Heart left ventricle (tissue), 16 donors: ENCODE measurements around the gene NT5C2. TPM values are rescaled to one million over a fixed set of nuclear protein-coding genes. Genes with fewer than 3 reads are reported as not detected.

Experiments used
- ATAC-seq, 4 donors: fragments of 200-7000 bp; cut with Tn5 transposase; one replicate each; pipeline ENCODE4 v1.9.1; 2020 to 2022; ENCODE audit warnings: moderate library complexity in 4 of 4, mild to moderate bottlenecking in 3 of 4, moderate number of reproducible peaks in 1 of 4
- DNase-seq, 5 donors: peaks; one replicate each; pipeline ENCODE4 v3.0.0-alpha.2; 2020
- H3K27ac ChIP-seq, 12 donors: fragments of 200-600 bp; sonication (generic) in 4 of 12; one replicate each; pipeline versions ENCODE4 v1.5.0 to v1.8.0; 2016 to 2022; ENCODE audit warnings: mild to moderate bottlenecking in 2 of 12
- H3K27me3 ChIP-seq, 9 donors: fragments of 200-600 bp; sonication (generic) in 2 of 9; one replicate each; pipeline versions ENCODE4 v1.5.1 to v1.8.0; 2016 to 2022; ENCODE audit warnings: mild to moderate bottlenecking in 3 of 9
- H3K36me3 ChIP-seq, 9 donors: fragments of 200-600 bp; sonication (generic) in 2 of 9; one replicate each; pipeline versions ENCODE4 v1.5.0 to v1.8.0; 2018 to 2022; ENCODE audit warnings: mild to moderate bottlenecking in 2 of 9
- H3K4me1 ChIP-seq, 12 donors: fragments of 200-600 bp; sonication (generic) in 4 of 12; one replicate each; pipeline versions ENCODE4 v1.5.0 to v1.8.0; 2016 to 2022; ENCODE audit warnings: mild to moderate bottlenecking in 3 of 12
- H3K4me3 ChIP-seq, 12 donors: fragments of 200-600 bp; sonication (generic) in 4 of 12; one replicate each; pipeline versions ENCODE4 v1.5.0 to v1.8.0; 2017 to 2022; ENCODE audit warnings: mild to moderate bottlenecking in 9 of 12, moderate library complexity in 4 of 12
- H3K9me3 ChIP-seq, 12 donors: fragments of 200-600 bp; sonication (generic) in 4 of 12; one replicate each; pipeline versions ENCODE4 v1.5.0 to v1.8.0; 2016 to 2022; ENCODE audit warnings: mild to moderate bottlenecking in 1 of 12
- POLR2A ChIP-seq, 2 donors: fragments of 450-650 bp; IDR thresholded peaks; one replicate each; pipeline ENCODE4 v1.6.1; 2017; ENCODE audit warnings: antibody characterized with exemption in 2 of 2, mild to moderate bottlenecking in 2 of 2, moderate library complexity in 2 of 2
- WGBS, 4 donors: extraction: QIAGEN DNeasy Blood & Tissue Kit in 2 of 4; methylation state at CpG; one replicate each; pipeline versions ENCODE4 v1.1.5 to v1.1.7; 2013 to 2018; 5-methylcytosine and 5-hydroxymethylcytosine counted together
- intact Hi-C, 10 donors: fragments of 100-400 bp; cut with DNase I; formaldehyde crosslinking; loops; one replicate each; pipeline versions ENCODE4 v1.11.1 to v1.14.2; 2022
- polyA plus RNA-seq, 2 donors: library from polyadenylated mRNA; stranded (reverse); fragments of 200-250 nt; gene quantifications; one replicate each; pipeline ENCODE4 v1.2.3, GENCODE V29; 2013
- total RNA-seq, 9 donors: library from RNA; depleted of rRNA in 2 of 9; stranded (reverse); fragments of >200 nt in 2 of 9; fragmentation: NEBNext Ultra II Directional in 3 of 9; extraction: Animal tissue kit (Norgen Biotek cat#: 25700) in 3 of 9; gene quantifications; one replicate each; pipeline versions ENCODE4 v1.1.0 to v1.2.4, GENCODE V29; 2016 to 2023
- TF ChIP-seq, protein P1 (sequence below), 12 donors: fragments of 200-600 bp; sonication (generic) in 4 of 12; IDR thresholded peaks; one replicate each; pipeline versions ENCODE4 v1.5.0 to v1.8.0; 2018 to 2022; ENCODE audit warnings: antibody characterized with exemption in 12 of 12, mild to moderate bottlenecking in 5 of 12
- donor health status: ischemic (EF 13 %, LVEDD 7.1; RV severe dilation, severe dysfunction).
- donor health status: healthy with polysubstance abuse.
- donor health status: DM: no; HTN: yes; CAD: no.
- donor health status: DM: no; HTN: no; CAD: no.
- donor health status: ischemic (EF 25% LVEDD 6.9; RV normal size, moderate dysfunction).
- donor health status: ischemic (EF 25% LVEDD 5.7; RV mildly dilated, moderate dysfunction).
- donor health status: healthy.
- donor health status: DM: yes; HTN: yes; CAD: no.
- donor health status: ischemic (EF 35%, LVEDD 5.7; RV mildly dilated, moderate dysfunction).
- donor health status: nonischemic (EF 11% LVEDD 7.7; RV severe dilation, severe dysfunction).
- donor health status: DM: yes; HTN: yes; CAD: no.
- donor health status: PGD.
- donor health status: ischemic (EF 29% LVEDD 5.4; RV normal size, mild dysfunction).
- donor health status: nonischemic (EF 23%, LVEDD 6.1; RV moderate dilation, normal function).

The NT5C2 gene
- total and polyA plus RNA-seq, 11 donors: 26.2 to 70.6 (median 43.6) TPM

DNA sequence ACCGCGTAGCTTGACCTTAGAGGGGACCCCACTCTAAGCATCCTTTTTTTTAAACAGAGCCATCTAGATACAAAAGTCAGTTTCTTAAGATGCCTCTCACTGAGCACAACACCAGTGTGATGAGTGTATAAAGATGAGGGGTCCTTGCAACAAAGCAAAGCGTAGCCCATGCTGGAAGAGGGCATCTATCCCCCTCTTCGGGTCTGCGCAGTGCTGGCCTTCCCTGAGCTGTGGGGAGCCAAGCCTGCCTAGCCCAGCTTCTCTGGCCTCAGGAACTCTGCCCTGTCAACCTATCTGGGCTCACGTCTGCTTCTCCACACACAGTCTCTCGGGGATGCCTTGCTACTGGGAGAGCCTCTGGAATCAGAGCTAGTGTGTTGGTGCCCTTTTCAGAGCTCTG lies 114.0 kb downstream of the NT5C2 start:
- Histone ChIP-seq H3K36me3 (peaks cover 0 to 68% (median 33%) of the 10 kb centered on the region in 9 donors), H3K4me1 (no peaks in the 10 kb centered on the region), H3K4me3 (no peak overlapping the region), H3K27ac (no peak overlapping the region), H3K9me3 (no peaks in the 10 kb centered on the region), H3K27me3 (no peaks in the 10 kb centered on the region)
- DNase-seq: no peak
- WGBS, 4 donors: 93 to 99% (median 95%) methylated on average over 7 of the region's 7 CpGs
- no peak for ATAC-seq
- intact Hi-C loops: loop anchor here in 2 of 10 donors (10.0 kb wide), 1 partner anchor 244 kb away; the partner anchor contains the start of gene CYP17A1 (in 2 of the 2)
- TF ChIP-seq, protein P1, sequence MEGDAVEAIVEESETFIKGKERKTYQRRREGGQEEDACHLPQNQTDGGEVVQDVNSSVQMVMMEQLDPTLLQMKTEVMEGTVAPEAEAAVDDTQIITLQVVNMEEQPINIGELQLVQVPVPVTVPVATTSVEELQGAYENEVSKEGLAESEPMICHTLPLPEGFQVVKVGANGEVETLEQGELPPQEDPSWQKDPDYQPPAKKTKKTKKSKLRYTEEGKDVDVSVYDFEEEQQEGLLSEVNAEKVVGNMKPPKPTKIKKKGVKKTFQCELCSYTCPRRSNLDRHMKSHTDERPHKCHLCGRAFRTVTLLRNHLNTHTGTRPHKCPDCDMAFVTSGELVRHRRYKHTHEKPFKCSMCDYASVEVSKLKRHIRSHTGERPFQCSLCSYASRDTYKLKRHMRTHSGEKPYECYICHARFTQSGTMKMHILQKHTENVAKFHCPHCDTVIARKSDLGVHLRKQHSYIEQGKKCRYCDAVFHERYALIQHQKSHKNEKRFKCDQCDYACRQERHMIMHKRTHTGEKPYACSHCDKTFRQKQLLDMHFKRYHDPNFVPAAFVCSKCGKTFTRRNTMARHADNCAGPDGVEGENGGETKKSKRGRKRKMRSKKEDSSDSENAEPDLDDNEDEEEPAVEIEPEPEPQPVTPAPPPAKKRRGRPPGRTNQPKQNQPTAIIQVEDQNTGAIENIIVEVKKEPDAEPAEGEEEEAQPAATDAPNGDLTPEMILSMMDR (IDR thresholded peaks at IDR 0.05): no peak
- TF ChIP-seq POLR2A (IDR thresholded peaks at IDR 0.05): no peak

DNA sequence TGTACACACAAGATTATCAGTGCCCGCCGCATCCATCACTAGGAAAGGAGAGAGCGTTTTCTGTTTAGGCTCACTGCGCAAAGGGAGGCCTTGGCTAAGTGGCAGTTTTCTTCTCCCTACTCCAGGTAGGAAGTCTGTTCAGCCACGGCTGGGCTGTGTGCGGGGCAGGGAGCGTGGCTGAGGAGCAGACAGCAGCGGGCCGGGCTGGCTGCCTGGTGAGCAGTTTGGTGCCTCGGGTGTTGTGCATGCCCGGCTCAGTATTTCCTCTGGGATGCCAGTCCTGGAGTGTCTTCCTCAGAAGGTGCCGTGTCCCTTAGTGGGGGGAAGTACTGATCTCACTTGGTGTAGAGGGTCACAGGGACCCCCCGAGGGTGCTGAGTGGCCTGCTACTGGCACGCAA lies 114.4 kb downstream of the NT5C2 start:
- no peak for ATAC-seq
- Histone ChIP-seq H3K4me3 (no peak overlapping the region), H3K9me3 (no peaks in the 10 kb centered on the region), H3K27me3 (no peaks in the 10 kb centered on the region), H3K36me3 (peaks cover 0 to 65% (median 30%) of the 10 kb centered on the region in 9 donors), H3K4me1 (no peaks in the 10 kb centered on the region), H3K27ac (no peak overlapping the region)
- intact Hi-C loops: loop anchor here in 2 of 10 donors (10.0 kb wide), 1 partner anchor 244 kb away; the partner anchor contains the start of gene CYP17A1 (in 2 of the 2)
- no peak for DNase-seq
- WGBS, 4 donors: 94 to 96% (median 95%) methylated on average over 13 to 14 of the region's 14 CpGs
- TF ChIP-seq, protein P1 (IDR thresholded peaks at IDR 0.05): no peak
- no peak for TF ChIP-seq POLR2A (IDR thresholded peaks at IDR 0.05)

DNA sequence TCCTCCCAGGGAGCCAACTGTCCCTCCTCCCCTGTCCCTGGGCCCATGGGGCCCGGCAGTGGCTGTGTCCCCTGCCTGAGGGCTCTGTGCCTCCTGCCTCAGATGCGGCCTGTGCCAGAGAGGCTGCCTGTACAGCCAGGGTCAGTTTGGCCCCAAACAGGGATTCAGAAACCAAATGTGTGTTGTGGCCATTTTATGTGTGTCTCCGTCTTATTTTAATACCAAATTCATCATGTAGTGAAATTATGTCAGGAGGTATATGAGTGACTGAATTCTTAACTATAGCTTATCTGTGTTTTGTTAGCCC lies 114.8 kb downstream of the NT5C2 start:
- TF ChIP-seq, protein P1 (IDR thresholded peaks at IDR 0.05): no peak
- TF ChIP-seq POLR2A (IDR thresholded peaks at IDR 0.05): no peak
- Histone ChIP-seq H3K4me3 (no peak overlapping the region), H3K27me3 (no peaks in the 10 kb centered on the region), H3K9me3 (no peaks in the 10 kb centered on the region), H3K36me3 (peaks cover 0 to 62% (median 30%) of the 10 kb centered on the region in 9 donors), H3K27ac (no peak overlapping the region), H3K4me1 (no peaks in the 10 kb centered on the region)
- WGBS, 4 donors: 83 to 89% (median 88%) methylated on average over 3 of the region's 3 CpGs
- intact Hi-C loops: loop anchor here in 2 of 10 donors (10.0 kb wide), 1 partner anchor 243 kb away; the partner anchor contains the start of gene CYP17A1 (in 2 of the 2)
- ATAC-seq: no peak
- DNase-seq: no peak

DNA sequence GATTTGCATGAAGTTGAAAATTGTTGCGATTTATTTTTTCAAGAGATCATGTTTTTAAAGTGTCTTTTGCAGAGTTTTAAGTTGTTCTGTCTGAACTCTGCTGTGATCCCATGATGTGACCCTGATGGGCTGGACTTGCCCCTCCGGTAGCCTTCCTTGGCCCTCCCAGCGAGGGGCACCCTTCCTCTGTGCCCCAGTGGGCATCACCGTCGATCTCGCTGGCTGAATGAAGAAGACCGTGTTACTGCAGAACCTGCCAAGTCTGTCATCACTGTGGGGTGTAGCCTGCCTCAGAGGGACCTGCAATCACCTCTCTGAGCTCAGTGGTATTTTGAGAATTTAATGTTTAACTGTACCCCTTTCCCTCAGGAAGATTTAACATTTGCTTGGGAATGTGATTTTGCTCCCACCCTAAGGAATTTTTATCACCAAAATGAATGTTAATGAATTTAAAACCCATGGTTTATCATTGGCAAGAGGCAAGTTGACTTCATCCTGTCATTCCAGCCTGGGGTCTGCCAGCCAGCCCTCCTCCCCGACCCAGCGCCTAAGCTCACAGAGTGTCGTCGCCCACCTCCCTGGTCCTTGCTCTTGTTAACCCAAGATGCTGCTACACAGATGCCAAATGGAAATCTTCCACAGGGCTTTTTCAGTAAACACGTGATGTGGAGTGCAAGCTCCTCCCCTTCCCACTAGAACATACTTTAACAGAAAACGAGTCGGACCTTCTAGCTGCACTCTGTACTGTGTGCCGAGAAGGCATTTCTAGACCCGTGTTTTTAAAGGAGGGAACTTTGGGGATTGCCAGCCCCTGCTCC lies 115.4 kb downstream of the NT5C2 start:
- Histone ChIP-seq H3K4me1 (no peaks in the 10 kb centered on the region), H3K9me3 (no peaks in the 10 kb centered on the region), H3K27me3 (no peaks in the 10 kb centered on the region), H3K27ac (no peak overlapping the region), H3K36me3 (peaks cover 0 to 61% (median 30%) of the 10 kb centered on the region in 9 donors), H3K4me3 (no peak overlapping the region)
- TF ChIP-seq, protein P1 (IDR thresholded peaks at IDR 0.05): no peak
- TF ChIP-seq POLR2A (IDR thresholded peaks at IDR 0.05): no peak
- 77 to 85% (median 82%) methylated on average over 14 to 16 of the region's 16 CpGs for WGBS, 4 donors
- intact Hi-C loops: loop anchor here in 2 of 10 donors (10.0 kb wide), 1 partner anchor 243 kb away; the partner anchor contains the start of gene CYP17A1 (in 2 of the 2)
- ATAC-seq (no peak), DNase-seq (no peak)
